Ecto neural progenitor cell (in vitro differentiated cells): ENCODE results near the gene RANBP1.

Experiments used
- DNase-seq: peaks from one replicate; pipeline ENCODE4 v3.0.0-alpha.2; 2018; ENCODE audit warnings: low spot score

RANBP1 gene

GRCh38 chr22:20137671-20138416 is 21.9 kb downstream of the RANBP1 start:
- DNase-seq = no peak

DNA sequence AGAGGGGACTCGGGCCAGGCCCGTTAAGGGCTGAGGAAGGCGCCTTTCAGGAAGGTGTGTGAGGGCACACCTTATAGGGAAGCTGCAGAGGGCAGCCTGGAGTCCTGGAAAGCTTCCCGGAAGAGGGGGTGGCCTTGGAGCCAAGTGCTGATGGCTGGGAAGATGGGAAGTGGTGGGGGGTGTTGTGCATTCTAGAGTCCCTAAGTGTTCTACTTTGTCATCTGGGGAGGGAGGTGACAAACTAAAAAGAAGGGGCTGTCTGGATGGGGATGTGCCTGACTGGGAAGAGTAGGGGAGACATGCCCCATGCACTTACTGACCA is 22.5 kb downstream of the RANBP1 start:
- DNase-seq = no peak

DNA sequence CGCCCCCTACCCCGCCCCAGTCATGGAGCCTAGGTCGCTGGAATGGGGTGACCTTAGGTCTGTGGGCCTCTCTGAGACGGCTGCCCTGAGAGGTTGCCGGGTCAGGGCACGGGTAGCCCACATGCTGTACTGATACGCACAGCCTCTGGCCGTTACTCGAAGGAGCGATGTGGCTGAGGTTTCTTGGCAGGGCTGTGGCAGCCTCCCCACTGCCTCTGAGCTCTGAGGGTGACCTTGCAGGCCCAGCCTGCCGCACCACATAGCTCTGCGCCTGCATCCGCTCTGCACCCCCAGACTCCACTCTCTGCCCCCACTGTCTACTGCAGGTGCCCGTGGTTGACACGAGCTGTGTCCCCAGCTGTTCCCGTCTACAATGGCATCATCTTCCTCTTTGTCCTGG is 23.0 kb downstream of the RANBP1 start:
- DNase-seq = no peak

- DNase-seq = no peak
These were observed 23.6 kb downstream of the RANBP1 start for GRCh38 chr22:20139391-20140106.

GRCh38 chr22:20140107-20140445 is 24.2 kb downstream of the RANBP1 start:
- DNase-seq = no peak

- no peak for DNase-seq
These were observed 24.6 kb downstream of the RANBP1 start for GRCh38 chr22:20140521-20140964.

- DNase-seq = no peak
These were observed 25.5 kb downstream of the RANBP1 start for GRCh38 chr22:20141186-20142077.

GRCh38 chr22:20142711-20143621 is 27.1 kb downstream of the RANBP1 start:
- no peak for DNase-seq

- DNase-seq = no peak
These were observed 28.2 kb downstream of the RANBP1 start for GRCh38 chr22:20143883-20144665.

- DNase-seq = no peak
These were observed 29.4 kb downstream of the RANBP1 start for GRCh38 chr22:20145206-20145831.

DNA sequence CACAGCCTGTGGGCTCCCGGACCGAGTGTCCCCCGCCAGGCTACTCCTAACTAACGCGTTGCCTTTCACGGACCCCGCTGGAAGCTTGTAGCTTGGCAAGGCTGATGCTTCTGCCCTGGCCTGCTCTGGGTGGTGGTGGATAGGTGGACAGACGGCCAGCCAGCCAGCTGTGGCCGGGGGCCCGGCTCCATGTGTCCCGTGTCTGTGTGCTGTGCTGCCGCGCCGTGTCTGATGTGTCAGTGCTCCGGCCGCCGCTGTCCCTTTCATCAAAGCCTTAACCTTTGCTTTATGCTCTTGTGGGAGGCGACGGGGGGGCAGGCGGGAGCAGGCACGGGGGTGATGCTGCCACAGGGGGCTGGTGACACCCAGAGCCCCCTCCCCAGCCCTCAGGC is 29.9 kb downstream of the RANBP1 start:
- DNase-seq = no peak

DNA sequence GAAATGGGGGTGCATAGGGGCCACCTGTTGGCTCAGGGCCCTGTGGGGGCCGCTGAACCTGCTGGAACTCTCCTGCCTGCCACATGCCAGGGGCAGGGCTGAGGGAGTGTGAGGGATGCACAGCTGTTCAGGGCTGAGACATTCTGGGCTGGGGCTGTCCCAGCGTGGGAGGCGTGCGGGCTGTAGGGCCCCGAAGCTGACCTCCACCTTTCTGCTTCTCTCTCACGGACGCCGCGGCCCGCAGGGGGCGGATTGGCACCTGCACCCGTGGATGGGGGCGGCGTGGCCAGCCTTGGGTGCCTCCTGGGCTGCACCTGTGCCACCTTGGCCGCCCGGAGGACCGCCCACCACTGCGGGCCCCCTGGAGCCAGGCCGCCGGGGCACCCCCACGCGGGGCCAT is 30.9 kb downstream of the RANBP1 start:
- no peak for DNase-seq

GRCh38 chr22:20147237-20147988 is 31.5 kb downstream of the RANBP1 start:
- DNase-seq = no peak

DNA sequence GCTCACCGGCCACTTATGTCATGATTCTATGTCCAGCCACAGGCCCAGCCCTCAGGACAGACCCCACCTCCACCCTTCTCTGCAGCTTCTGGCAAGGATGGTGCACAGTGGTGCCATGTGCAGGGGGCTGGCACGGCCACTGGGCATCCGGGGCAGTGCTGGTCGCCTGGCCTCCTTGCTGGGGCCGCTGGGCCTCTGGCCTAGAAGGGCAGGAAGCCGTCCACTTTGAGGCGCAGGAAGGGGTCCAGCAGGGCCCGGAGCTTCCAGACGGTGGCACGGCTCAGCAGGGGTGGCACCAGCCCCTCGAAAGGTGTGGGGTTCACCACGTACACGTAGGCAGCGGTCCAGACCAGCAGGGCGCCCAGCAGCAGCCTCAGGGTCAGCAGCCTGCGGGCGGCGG is 32.5 kb downstream of the RANBP1 start:
- DNase-seq = no peak

DNA sequence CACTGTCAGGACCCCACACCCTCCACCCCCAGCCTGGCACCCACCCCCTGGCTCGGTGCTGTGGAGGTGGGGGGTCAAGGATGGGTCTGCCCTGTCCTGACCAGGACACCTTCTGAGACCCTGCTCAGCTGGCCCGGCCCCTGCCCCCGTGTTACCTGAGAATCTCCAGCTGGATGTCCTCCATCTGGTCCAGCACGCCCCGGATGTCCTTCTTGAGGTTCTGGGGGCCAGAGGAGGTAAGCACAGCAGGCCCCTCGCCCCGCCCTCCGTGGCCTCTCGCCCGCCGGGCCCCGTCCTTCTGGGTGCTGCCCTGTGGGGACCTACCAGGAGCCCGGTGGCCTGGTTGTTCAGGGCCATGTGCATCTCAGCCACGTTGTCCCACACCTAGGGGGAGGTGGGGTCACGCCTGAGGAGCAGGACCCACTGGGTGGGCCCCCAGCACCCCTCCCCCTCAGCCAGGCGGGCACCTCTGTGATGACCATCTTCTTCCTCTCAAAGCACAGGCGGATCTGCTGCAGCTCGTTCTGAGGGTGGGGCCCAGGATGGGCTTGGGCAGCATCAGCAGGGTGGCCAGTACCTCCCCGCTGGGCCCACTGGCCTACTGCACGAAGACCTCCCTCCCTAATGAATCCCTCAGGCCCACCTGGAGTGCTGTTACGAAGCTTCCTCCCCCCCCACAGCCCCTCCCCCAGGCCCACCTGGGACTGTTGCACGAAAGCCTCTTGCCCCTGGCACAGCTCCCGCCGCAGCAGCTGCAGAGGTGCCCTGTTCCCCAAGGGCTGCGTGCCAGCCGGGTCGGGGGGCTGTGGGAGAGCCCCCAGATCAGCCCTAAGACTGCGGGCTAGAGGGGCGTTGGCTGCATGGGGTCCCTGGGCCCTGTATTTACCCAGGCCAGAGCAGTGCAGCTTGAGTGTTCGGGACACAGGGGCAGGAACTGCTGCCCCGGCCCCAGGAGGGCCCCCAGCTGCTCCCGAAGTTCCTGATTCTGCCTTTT is 33.6 kb downstream of the RANBP1 start:
- DNase-seq = no peak

- DNase-seq = no peak
These were observed 34.7 kb downstream of the RANBP1 start, which contains the start of gene CCDC188 for GRCh38 chr22:20150381-20151275. Gene CCDC188, minus strand, starts transcription at chr22:20151055. Its CDS starts 69 bp downstream, at chr22:20150986.

GRCh38 chr22:20151276-20151588 is 35.3 kb downstream of the RANBP1 start:
- no peak for DNase-seq
